Renal cortical epithelial cell (primary cell): ENCODE data around the gene ARFIP1. TPM values are rescaled to one million over a fixed set of nuclear protein-coding genes. Genes with fewer than 3 reads are reported as not detected.

ENCODE experiments used
- DNase-seq: peaks from one replicate; pipeline ENCODE4 v3.0.0-alpha.2; 2011; ENCODE audit warnings: low read depth
- total RNA-seq: library from RNA; depleted of rRNA; stranded (reverse); fragments of >200 nt; gene quantifications from 2 replicates; pipeline ENCODE4 v1.2.3, GENCODE V29; 2014

The ARFIP1 gene
- total RNA-seq, 1 donor from 2014 or later = 51.9 TPM

GRCh38 chr4:152938237-152938947 is 158.6 kb downstream of the ARFIP1 start:
- no peak for DNase-seq

GRCh38 chr4:152939621-152940020 is 159.9 kb downstream of the ARFIP1 start:
- no peak for DNase-seq

GRCh38 chr4:152940461-152940860 is 160.7 kb downstream of the ARFIP1 start:
- DNase-seq = no peak

GRCh38 chr4:152941411-152941810 is 161.7 kb downstream of the ARFIP1 start:
- no peak for DNase-seq

- no peak for DNase-seq
These were observed 162.6 kb downstream of the ARFIP1 start for GRCh38 chr4:152942346-152942745.

GRCh38 chr4:152943672-152944071 is 163.9 kb downstream of the ARFIP1 start:
- no peak for DNase-seq

GRCh38 chr4:152944666-152945320 is 165.0 kb downstream of the ARFIP1 start:
- DNase-seq = no peak

GRCh38 chr4:152945639-152946038 is 165.9 kb downstream of the ARFIP1 start:
- no peak for DNase-seq

GRCh38 chr4:152946446-152946845 is 166.7 kb downstream of the ARFIP1 start:
- DNase-seq = no peak

- DNase-seq = no peak
These were observed 167.6 kb downstream of the ARFIP1 start for GRCh38 chr4:152947311-152947710.

- no peak for DNase-seq
These were observed 170.2 kb downstream of the ARFIP1 start for GRCh38 chr4:152949930-152950329.

- no peak for DNase-seq
These were observed 170.9 kb downstream of the ARFIP1 start for GRCh38 chr4:152950402-152951274.

- DNase-seq = peak; percentile 58
These were observed 171.6 kb downstream of the ARFIP1 start for GRCh38 chr4:152951348-152951747.

GRCh38 chr4:152953514-152953913 is 173.8 kb downstream of the ARFIP1 start:
- DNase-seq = no peak

GRCh38 chr4:152954741-152955140 is 175.0 kb downstream of the ARFIP1 start:
- no peak for DNase-seq

- DNase-seq = no peak
These were observed 176.4 kb downstream of the ARFIP1 start for GRCh38 chr4:152956147-152956546.

GRCh38 chr4:152956650-152957436 is 177.1 kb downstream of the ARFIP1 start:
- peak; percentile 70 for DNase-seq

- peak; percentile 35 for DNase-seq
These were observed 177.8 kb downstream of the ARFIP1 start for GRCh38 chr4:152957437-152958171.

- no peak for DNase-seq
These were observed 179.3 kb downstream of the ARFIP1 start for GRCh38 chr4:152959080-152959479.

GRCh38 chr4:152960082-152960481 is 180.3 kb downstream of the ARFIP1 start:
- no peak for DNase-seq
